ENCODE data around the gene PYDC1. TPM values are rescaled to one million over a fixed set of nuclear protein-coding genes. Genes with fewer than 3 reads are reported as not detected.
"Not testable (repeated sequence)": the region's sequence is repeated elsewhere in the genome, so short reads cannot be mapped to it uniquely, and the experiment has no call there.

PYDC1 gene
- total RNA-seq, 1 donor from 2014 or later, result not detected

- peak; percentile 93 for DNase-seq (ENCODE audit: low spot score)
Observed at GRCh38 chr16:31179747-31180459, 37.0 kb downstream of the PYDC1 start, which contains the start of gene FUS. Gene FUS, plus strand, starts transcription at chr16:31180139. Its CDS starts 76 bp downstream, at chr16:31180215.

GRCh38 chr16:31179219-31179746 lies 37.7 kb downstream of the PYDC1 start:
- DNase-seq (ENCODE audit: low spot score), result no peak

- no peak for DNase-seq (ENCODE audit: low spot score)
Observed at GRCh38 chr16:31177136-31177535, 39.8 kb downstream of the PYDC1 start.

GRCh38 chr16:31170048-31170447 lies 46.9 kb downstream of the PYDC1 start:
- not testable (repeated sequence) for DNase-seq (ENCODE audit: low spot score)

- DNase-seq (ENCODE audit: low spot score), result no peak
Observed at GRCh38 chr16:31168848-31169247, 48.1 kb downstream of the PYDC1 start.

GRCh38 chr16:31167315-31167714 lies 49.6 kb downstream of the PYDC1 start:
- no peak for DNase-seq (ENCODE audit: low spot score)

Other genes starting within 250 kb of the PYDC1 start
- 30.6 TPM for gene HSD3B7, start 231.9 kb downstream of the PYDC1 start, total RNA-seq
- gene STX1B, start 206.5 kb downstream of the PYDC1 start, total RNA-seq, result 0.58 TPM
- gene STX4, start 183.6 kb downstream of the PYDC1 start, total RNA-seq, result 84.0 TPM
- 9.2 TPM for gene ZNF668, start 142.9 kb downstream of the PYDC1 start, total RNA-seq
- gene ZNF646, start 142.7 kb downstream of the PYDC1 start, total RNA-seq, result 26.1 TPM
- gene PRSS53, start 128.2 kb downstream of the PYDC1 start, total RNA-seq, result 4.5 TPM
- 100 TPM for gene VKORC1, start 122.3 kb downstream of the PYDC1 start, total RNA-seq
- gene BCKDK, start 108.7 kb downstream of the PYDC1 start, total RNA-seq, result 49.6 TPM
- 67.2 TPM for gene KAT8, start 99.5 kb downstream of the PYDC1 start, total RNA-seq
- 312 TPM for gene PRSS8, start 81.4 kb downstream of the PYDC1 start, total RNA-seq
- gene PRSS36, start 67.1 kb downstream of the PYDC1 start, total RNA-seq, result 5.7 TPM
- 208 TPM for gene FUS, start 37.0 kb downstream of the PYDC1 start, total RNA-seq
- gene PYCARD, start 14.4 kb downstream of the PYDC1 start, total RNA-seq, result 25.1 TPM
- 0.06 TPM for gene TRIM72, start 3.0 kb downstream of the PYDC1 start, total RNA-seq
- gene ITGAM, start 42.8 kb upstream of the PYDC1 start, total RNA-seq, result 14.9 TPM
- 16.1 TPM for gene ITGAX, start 138.0 kb upstream of the PYDC1 start, total RNA-seq
- 0.09 TPM for gene ITGAD, start 176.2 kb upstream of the PYDC1 start, total RNA-seq
- gene COX6A2, start 211.2 kb upstream of the PYDC1 start, total RNA-seq, result 1.3 TPM
- 1.2 TPM for gene ZNF843, start 225.7 kb upstream of the PYDC1 start, total RNA-seq
- 14.6 TPM for gene ARMC5, start 242.4 kb upstream of the PYDC1 start, total RNA-seq

All from mucosa of gallbladder (tissue), 1 donor.